Activated B cell treated with CpG ODN at 0.5 μM for 24 hours (primary cell): ENCODE data around the gene GUCY2D. TPM values are rescaled to one million over a fixed set of nuclear protein-coding genes. Genes with fewer than 3 reads are reported as not detected.

Source experiments
- ATAC-seq: fragments of 200-7000 bp; cut with Tn5 transposase; one replicate; pipeline ENCODE4 v1.10.0; 2021; ENCODE audit warnings: low read depth, mild to moderate bottlenecking, moderate library complexity
- CTCF ChIA-PET: fragments of 350-600 bp; sonication (Branson Sonifier 250); formaldehyde crosslinking; loops from one replicate; lab custom pipeline; 2021; ENCODE audit warnings: antibody characterized with exemption; lab: Charles Lee
- POLR2A ChIA-PET: fragments of 350-600 bp; sonication (Branson Sonifier 250); formaldehyde crosslinking; loops from one replicate; lab custom pipeline; 2021; ENCODE audit warnings: antibody characterized with exemption; lab: Charles Lee
- DNase-seq: peaks from one replicate; pipeline ENCODE4 v3.0.0; 2022
- H3K27ac Mint-ChIP-seq: one replicate; pipeline ENCODE4 v1.8.0; 2020; ENCODE audit warnings: mixed read lengths
- H3K27me3 Mint-ChIP-seq: one replicate; pipeline ENCODE4 v1.8.0; 2021; ENCODE audit warnings: mixed read lengths
- H3K36me3 Mint-ChIP-seq: one replicate; pipeline ENCODE4 v1.8.0; 2021; ENCODE audit warnings: low read depth, mixed read lengths
- H3K4me1 Mint-ChIP-seq: one replicate; pipeline ENCODE4 v1.8.0; 2021; ENCODE audit warnings: mixed read lengths
- H3K4me3 Mint-ChIP-seq: one replicate; pipeline ENCODE4 v1.8.0; 2020; ENCODE audit warnings: mild to moderate bottlenecking, mixed read lengths
- H3K9me3 Mint-ChIP-seq: one replicate; pipeline ENCODE4 v1.8.0; 2020; ENCODE audit warnings: mixed read lengths
- CTCF ChIP-seq: fragments of 200-600 bp; IDR thresholded peaks from one replicate; pipeline ENCODE4 v1.8.0; 2022; ENCODE audit warnings: antibody characterized with exemption, mild to moderate bottlenecking
- intact Hi-C: fragments of 100-400 bp; cut with micrococcal nuclease; formaldehyde crosslinking; loops from one replicate; pipeline ENCODE4 v1.15.1; 2024
- total RNA-seq: library from RNA; stranded (reverse); gene quantifications from 2 replicates; pipeline ENCODE4 v1.2.3, GENCODE V29; 2022

GUCY2D gene
- total RNA-seq, 1 donor from 2014 or later, result not detected

- ChIA-PET CTCF (interaction anchor here (2.5 kb wide), 1 partner anchor 13 kb away, joined by 15 read pairs; no protein-coding TSS in a partner anchor), POLR2A (interaction anchor here (1.2 kb wide), 1 partner anchor 87 kb away, joined by 4 read pairs; the partner anchor contains the start of gene RNF227)
- H3K4me3 Mint-ChIP-seq, result peak overlapping the region; percentile 83
- H3K36me3 Mint-ChIP-seq, result no peaks in the 10 kb centered on the region
- DNase-seq (no peak), ATAC-seq (no peak)
- intact Hi-C loops, result no loop called here
- H3K27me3 Mint-ChIP-seq, result peaks cover 31% of the 10 kb centered on the region
- H3K4me1 Mint-ChIP-seq, result peaks cover 7% of the 10 kb centered on the region
- no peak overlapping the region for H3K27ac Mint-ChIP-seq
- TF ChIP-seq CTCF, result no peak
- no peaks in the 10 kb centered on the region for H3K9me3 Mint-ChIP-seq
Observed at GRCh38 chr17:8002721-8003593, 542 bp downstream of the GUCY2D start.

GRCh38 chr17:8003594-8004181 lies 1.3 kb downstream of the GUCY2D start:
- Mint-ChIP-seq H3K36me3 (no peaks in the 10 kb centered on the region), H3K4me1 (peaks cover 7% of the 10 kb centered on the region), H3K27ac (no peak overlapping the region), H3K4me3 (no peak overlapping the region), H3K9me3 (no peaks in the 10 kb centered on the region), H3K27me3 (peaks cover 28% of the 10 kb centered on the region)
- intact Hi-C loops, result no loop called here
- CTCF ChIA-PET, result interaction anchor here (1.1 kb wide), 1 partner anchor 13 kb away, joined by 3 read pairs; no protein-coding TSS in a partner anchor
- ATAC-seq, result no peak
- DNase-seq, result no peak
- no peak for TF ChIP-seq CTCF
- POLR2A ChIA-PET, result no interaction called here

- intact Hi-C loops, result no loop called here
- ChIA-PET POLR2A (interaction anchor here (0.6 kb wide), 1 partner anchor 1326 kb away, joined by 6 read pairs; no protein-coding TSS in a partner anchor), CTCF (no interaction called here)
- no peak for TF ChIP-seq CTCF
- DNase-seq (no peak), ATAC-seq (no peak)
- Mint-ChIP-seq H3K4me3 (no peak overlapping the region), H3K27ac (no peak overlapping the region), H3K36me3 (no peaks in the 10 kb centered on the region), H3K9me3 (no peaks in the 10 kb centered on the region), H3K27me3 (peaks cover 26% of the 10 kb centered on the region), H3K4me1 (peaks cover 7% of the 10 kb centered on the region)
Observed at GRCh38 chr17:8004899-8005298, 2.5 kb downstream of the GUCY2D start.

GRCh38 chr17:8005357-8005756 lies 2.9 kb downstream of the GUCY2D start:
- Mint-ChIP-seq H3K4me3 (no peak overlapping the region), H3K4me1 (peaks cover 7% of the 10 kb centered on the region), H3K36me3 (no peaks in the 10 kb centered on the region), H3K27ac (no peak overlapping the region), H3K9me3 (no peaks in the 10 kb centered on the region), H3K27me3 (peaks cover 26% of the 10 kb centered on the region)
- ATAC-seq, result no peak
- intact Hi-C loops, result no loop called here
- ChIA-PET CTCF (interaction anchor here (0.7 kb wide), 1 partner anchor 93 kb away, joined by 3 read pairs; no protein-coding TSS in a partner anchor), POLR2A (interaction anchor here (0.6 kb wide), 1 partner anchor 1326 kb away, joined by 6 read pairs; no protein-coding TSS in a partner anchor)
- TF ChIP-seq CTCF, result no peak
- no peak for DNase-seq
